Esophagus muscularis mucosa (tissue), 4 donors: ENCODE measurements around the gene HOPX.

Experiments
- CTCF ChIP-seq, 3 experiments: fragments of 200-600 bp in 2 of 3; fragments of 450-650 bp in 1 of 3; sonication (generic) in 2 of 3; IDR thresholded peaks; one replicate each; pipeline ENCODE4 v1.5.1; 2017 to 2019; ENCODE audit warnings: antibody characterized with exemption in 3 of 3, mild to moderate bottlenecking in 2 of 3, moderate library complexity in 1 of 3
- EP300 ChIP-seq: sonication (generic); formaldehyde crosslinking; IDR thresholded peaks from one replicate; pipeline ENCODE4 v1.6.1; 2017; ENCODE audit warnings: antibody characterized with exemption
- POLR2A ChIP-seq: fragments of 450-650 bp; IDR thresholded peaks from one replicate; pipeline ENCODE4 v1.6.1; 2017; ENCODE audit warnings: antibody characterized with exemption, moderate library complexity, mild to moderate bottlenecking, low read depth

GRCh38 chr4:56643596-56643995, 37.5 kb downstream of the HOPX start:
- no peak for TF ChIP-seq CTCF (IDR thresholded peaks at IDR 0.05)
- no peak for TF ChIP-seq EP300
- TF ChIP-seq POLR2A: no peak
